Body of pancreas (tissue), 4 donors: ENCODE data around the gene THOP1.

Experiments used
- CTCF ChIP-seq, 7 experiments: fragments of 450-650 bp in 4 of 7; fragments of 200-600 bp in 3 of 7; sonication (generic) in 3 of 7; IDR thresholded peaks; one replicate each; pipeline ENCODE4 v1.5.1; 2016 to 2019; ENCODE audit warnings: antibody characterized with exemption in 7 of 7
- POLR2A ChIP-seq, 3 donors: fragments of 450-650 bp; IDR thresholded peaks; one replicate each; pipeline ENCODE4 v1.6.1; 2016; ENCODE audit warnings: antibody characterized with exemption in 3 of 3, mild to moderate bottlenecking in 2 of 3

DNA sequence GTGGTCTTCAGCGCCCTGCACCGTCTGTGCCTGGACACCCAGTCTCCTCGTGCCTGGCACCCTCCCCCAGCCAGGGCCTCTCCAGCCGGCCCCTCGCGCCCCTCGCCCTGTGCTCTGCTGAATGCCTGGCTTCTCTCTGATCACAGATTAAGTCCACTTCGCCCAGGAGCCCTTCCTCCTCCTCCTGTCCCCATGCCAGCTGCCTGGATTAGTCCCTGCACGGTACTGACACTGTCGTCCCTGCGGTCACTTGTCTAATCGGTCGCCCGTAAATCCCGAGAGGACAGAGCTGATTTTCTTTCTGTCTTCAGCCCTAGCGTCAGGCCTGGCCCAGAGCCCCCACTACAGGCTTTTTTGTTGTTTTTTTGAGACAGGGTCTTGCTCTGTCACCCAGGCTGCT lies 6.6 kb downstream of the THOP1 start:
- TF ChIP-seq CTCF (IDR thresholded peaks at IDR 0.05) (no peak), POLR2A (IDR thresholded peaks at IDR 0.05) (no peak)
